PC-3 (cell line): ENCODE results near the gene LBR.

Experiments used
- CTCF ChIP-seq: fragments of 300-600 bp; sonication (generic); conservative IDR thresholded peaks from 2 replicates; pipeline ENCODE4 v1.5.1; 2017; ENCODE audit warnings: antibody characterized with exemption, low read depth, mild to moderate bottlenecking, low read length
- EZH2 ChIP-seq: fragments of 300-600 bp; sonication (generic); IDR thresholded peaks from one replicate; pipeline ENCODE4 v1.6.1; 2017; ENCODE audit warnings: antibody characterized with exemption, mild to moderate bottlenecking, low read length; ENCODE audit not compliant: unreplicated experiment
- EZH2phosphoT487 ChIP-seq: fragments of 300-600 bp; sonication (generic); IDR thresholded peaks from 2 replicates; pipeline ENCODE4 v1.6.1; 2018; ENCODE audit warnings: mild to moderate bottlenecking, antibody characterized with exemption, low read length, borderline replicate concordance

- TF ChIP-seq CTCF (no peak), EZH2 (no peak), EZH2phosphoT487 (no peak)
Measured at GRCh38 chr1:225422031-225422605, 5.7 kb downstream of the LBR start.
